ENCODE data around the gene THSD4.
"Not testable (repeated sequence)": the region's sequence is repeated elsewhere in the genome, so short reads cannot be mapped to it uniquely, and the experiment has no call there.

The THSD4 gene

GRCh38 chr15:71149646-71150557, 34.6 kb downstream of the THSD4 start:
- no peak for DNase-seq (ENCODE audit: low read depth in 2 of 2)

- DNase-seq (ENCODE audit: low read depth in 2 of 2), result peak; percentile 45 to 48
Measured at GRCh38 chr15:71151081-71151480, 35.8 kb downstream of the THSD4 start.

DNA sequence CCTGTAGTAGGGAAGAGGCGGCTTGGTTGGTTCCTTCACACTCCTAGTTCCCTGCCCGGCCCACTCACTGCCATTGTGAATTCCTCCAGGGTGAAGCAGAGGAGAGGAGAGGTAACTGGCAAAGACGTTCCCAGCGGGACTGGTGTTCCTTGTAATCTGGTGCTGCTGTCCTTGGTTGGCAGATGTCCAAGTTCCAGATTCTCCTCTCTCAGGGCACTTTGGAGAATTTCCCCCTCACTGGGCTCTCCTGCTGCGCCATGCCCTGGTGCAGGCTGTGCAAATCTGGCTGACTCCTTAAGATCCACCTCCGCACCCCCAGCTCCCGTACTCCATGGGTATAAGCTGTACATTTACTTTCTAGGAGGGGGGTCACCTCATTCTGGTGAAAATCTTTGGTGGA, 37.3 kb downstream of the THSD4 start:
- DNase-seq (ENCODE audit: low read depth in 2 of 2), result no peak

GRCh38 chr15:71153823-71154524, 38.7 kb downstream of the THSD4 start:
- no peak for DNase-seq (ENCODE audit: low read depth in 2 of 2)

DNA sequence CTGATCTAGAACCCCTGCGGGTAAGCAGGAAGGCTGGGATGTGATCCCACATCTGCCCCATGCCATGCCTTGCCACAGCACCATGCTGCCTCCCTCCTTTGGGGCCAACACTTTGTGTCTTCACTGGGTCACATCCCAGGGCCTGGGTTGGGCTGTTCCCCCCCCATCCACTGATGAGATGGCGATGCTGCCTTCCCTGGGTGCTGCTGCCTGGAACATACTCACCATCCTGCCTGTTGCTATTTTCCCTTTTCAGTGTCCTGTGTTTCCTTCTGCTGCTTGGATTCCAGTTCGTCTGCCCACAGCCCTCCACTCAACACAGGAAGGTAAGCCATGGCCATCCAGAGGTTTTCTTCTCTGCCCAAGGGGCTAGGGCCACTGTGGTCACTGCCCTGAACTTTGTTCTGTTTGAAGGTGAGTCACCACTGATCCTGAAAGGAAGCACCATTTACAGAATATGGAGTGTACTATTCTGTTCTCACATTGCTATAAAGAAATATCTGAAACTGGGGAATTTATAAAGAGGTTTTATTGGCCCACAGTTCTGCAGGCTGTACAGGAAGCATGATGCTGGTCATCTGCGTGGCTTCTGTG, 39.4 kb downstream of the THSD4 start:
- DNase-seq (ENCODE audit: low read depth in 2 of 2), result no peak

DNA sequence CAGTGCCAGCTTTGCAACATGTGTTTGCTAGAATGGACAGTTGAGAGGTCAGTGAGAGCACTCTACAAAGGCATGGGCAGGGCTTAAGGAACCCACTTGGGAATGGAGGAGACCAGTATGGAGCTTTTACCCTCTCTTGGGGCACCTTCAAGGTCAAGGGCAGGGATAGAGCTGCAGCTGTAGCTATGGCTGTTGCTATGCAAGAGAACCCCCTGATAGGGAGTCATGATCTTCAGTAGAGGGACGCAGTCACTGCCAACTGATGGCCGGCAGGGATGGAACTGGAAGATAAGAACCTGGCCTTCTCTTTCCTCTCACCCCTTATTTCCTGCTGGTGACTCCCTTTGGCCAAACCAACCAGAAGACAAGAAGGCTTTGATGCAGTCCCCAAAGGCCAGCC, 40.3 kb downstream of the THSD4 start:
- DNase-seq (ENCODE audit: low read depth in 2 of 2), result no peak

DNA sequence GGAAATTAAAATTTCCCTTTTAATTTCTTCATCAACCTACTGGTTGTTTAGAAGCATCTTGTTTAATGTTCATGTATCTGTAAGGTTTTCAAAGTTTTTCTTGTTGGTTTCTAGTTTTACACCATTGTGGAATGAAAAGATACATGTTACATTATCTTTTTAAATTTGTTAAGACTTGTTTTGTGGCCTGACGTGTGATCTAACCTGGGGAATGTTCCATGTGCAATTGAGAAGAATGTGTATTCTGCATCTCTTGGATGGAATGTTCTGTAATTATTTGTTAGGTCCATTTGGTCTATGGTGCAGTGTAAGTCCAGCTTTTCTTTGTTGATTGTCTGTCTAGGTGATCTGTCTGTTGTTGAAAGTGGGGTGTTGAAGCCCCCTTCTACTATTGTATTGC, 45.7 kb downstream of the THSD4 start:
- DNase-seq (ENCODE audit: low read depth in 2 of 2), result no peak

DNA sequence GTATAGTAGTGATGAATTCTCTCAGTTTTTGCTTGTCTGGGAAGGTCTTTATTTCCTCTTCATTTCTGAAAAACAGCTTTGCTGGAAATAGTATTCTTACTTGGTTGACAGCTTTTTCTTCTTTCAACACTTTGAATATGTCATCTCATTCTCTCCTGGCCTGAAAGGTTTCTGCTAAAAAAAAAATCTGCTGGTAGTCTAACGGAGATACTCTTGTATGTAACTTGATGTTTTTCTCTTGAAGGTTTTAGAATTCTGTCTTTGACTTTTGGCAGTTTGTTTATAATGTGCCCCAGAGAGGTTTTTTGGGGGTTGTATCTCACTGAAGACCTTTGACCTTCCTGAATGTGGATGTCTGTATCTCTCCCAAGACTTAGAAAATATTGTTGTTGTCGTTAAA, 47.0 kb downstream of the THSD4 start:
- no peak for DNase-seq (ENCODE audit: low read depth in 2 of 2)

DNA sequence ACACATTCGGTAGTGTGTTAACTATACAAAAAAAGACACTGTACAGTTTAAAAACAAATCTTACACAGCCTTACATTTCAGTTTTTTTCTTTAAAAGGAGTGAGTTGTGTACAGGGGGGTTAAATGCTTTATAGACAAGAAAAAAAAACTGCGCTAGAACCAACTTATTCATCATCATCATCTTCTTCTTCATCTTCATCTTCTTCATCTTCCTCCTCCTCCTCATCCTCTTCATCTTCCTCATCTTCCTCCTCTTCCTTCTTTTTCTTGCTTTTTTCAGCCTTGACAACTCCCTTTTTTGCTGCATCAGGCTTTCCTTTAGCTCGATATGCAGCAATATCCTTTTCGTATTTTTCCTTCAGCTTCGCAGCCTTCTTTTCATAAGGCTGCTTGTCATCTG, 49.3 kb downstream of the THSD4 start:
- not testable (repeated sequence) for DNase-seq (ENCODE audit: low read depth in 2 of 2)

- DNase-seq (ENCODE audit: low read depth in 2 of 2), result no peak
Measured at GRCh38 chr15:71167445-71168165, 52.3 kb downstream of the THSD4 start.

GRCh38 chr15:71168166-71168834, 53.0 kb downstream of the THSD4 start:
- no peak for DNase-seq (ENCODE audit: low read depth in 2 of 2)

- no peak for DNase-seq (ENCODE audit: low read depth in 2 of 2)
Measured at GRCh38 chr15:71170163-71170562, 54.9 kb downstream of the THSD4 start.

GRCh38 chr15:71171195-71171594, 55.9 kb downstream of the THSD4 start:
- no peak for DNase-seq (ENCODE audit: low read depth in 2 of 2)

DNA sequence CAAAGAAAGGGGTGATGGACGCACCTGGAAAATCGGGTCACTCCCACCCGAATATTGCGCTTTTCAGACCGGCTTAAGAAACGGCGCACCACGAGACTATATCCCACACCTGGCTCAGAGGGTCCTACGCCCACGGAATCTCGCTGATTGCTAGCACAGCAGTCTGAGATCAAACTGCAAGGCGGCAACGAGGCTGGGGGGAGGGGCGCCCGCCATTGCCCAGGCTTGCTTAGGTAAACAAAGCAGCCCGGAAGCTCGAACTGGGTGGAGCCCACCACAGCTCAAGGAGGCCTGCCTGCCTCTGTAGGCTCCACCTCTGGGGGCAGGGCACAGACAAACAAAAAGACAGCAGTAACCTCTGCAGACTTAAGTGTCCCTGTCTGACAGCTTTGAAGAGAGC, 59.1 kb downstream of the THSD4 start:
- not testable (repeated sequence) for DNase-seq (ENCODE audit: low read depth in 2 of 2)

- no peak for DNase-seq (ENCODE audit: low read depth in 2 of 2)
Measured at GRCh38 chr15:71180986-71181853, 65.9 kb downstream of the THSD4 start.

GRCh38 chr15:71182522-71182921, 67.3 kb downstream of the THSD4 start:
- no peak for DNase-seq (ENCODE audit: low read depth in 2 of 2)

DNA sequence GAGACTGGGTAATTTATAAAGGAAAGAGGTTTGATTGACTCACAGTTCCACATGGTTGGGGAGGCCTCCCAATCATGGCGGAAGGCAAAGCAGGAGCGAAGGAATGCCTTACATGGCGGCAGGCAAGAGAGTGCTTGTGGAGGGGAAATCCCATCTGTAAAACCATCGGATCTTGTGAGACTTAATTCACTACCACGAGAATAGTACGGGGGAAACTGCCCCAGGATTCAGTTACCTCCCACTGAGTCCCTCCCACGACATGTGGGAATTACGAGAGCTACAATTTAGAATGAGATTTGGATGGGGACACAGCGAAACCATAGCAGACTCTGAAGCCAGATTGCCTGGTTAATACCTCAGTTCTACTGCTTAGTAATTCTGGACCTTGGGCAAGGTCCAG, 67.8 kb downstream of the THSD4 start:
- no peak for DNase-seq (ENCODE audit: low read depth in 2 of 2)

DNA sequence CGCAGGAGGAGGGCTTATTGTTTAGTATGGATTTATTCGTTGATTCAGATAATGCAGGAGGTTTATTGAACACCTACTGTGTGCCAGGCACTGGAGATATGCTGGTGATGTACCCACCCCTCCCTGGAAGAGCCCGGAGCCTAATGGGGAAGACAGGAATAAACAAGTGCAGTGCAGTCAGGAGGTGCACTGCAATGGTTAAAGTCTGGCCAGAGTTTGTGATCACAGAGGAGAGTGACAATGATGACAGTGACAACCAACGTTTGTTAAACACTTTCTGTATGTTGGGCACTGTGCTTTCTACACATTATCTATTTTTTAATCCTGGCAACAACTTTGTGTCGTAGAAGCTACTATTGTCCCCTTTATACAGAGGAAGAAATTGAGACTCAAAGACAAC, 70.4 kb downstream of the THSD4 start:
- no peak for DNase-seq (ENCODE audit: low read depth in 2 of 2)

GRCh38 chr15:71186267-71186666, 71.0 kb downstream of the THSD4 start:
- DNase-seq (ENCODE audit: low read depth in 2 of 2), result no peak

GRCh38 chr15:71187078-71187477, 71.8 kb downstream of the THSD4 start:
- no peak for DNase-seq (ENCODE audit: low read depth in 2 of 2)

- DNase-seq (ENCODE audit: low read depth in 2 of 2), result no peak
Measured at GRCh38 chr15:71187526-71187925, 72.3 kb downstream of the THSD4 start.

All from fibroblast of skin of left biceps (primary cell).